HG03060 (cell line): ENCODE results near the gene SRPK2.

Experiments
- ATAC-seq: cut with Tn5 transposase; IDR thresholded peaks from one replicate; pipeline ENCODE4 v1.9.1; 2021; ENCODE audit warnings: low read depth, moderate number of reproducible peaks; ENCODE audit not compliant: unreplicated experiment

Gene SRPK2

DNA sequence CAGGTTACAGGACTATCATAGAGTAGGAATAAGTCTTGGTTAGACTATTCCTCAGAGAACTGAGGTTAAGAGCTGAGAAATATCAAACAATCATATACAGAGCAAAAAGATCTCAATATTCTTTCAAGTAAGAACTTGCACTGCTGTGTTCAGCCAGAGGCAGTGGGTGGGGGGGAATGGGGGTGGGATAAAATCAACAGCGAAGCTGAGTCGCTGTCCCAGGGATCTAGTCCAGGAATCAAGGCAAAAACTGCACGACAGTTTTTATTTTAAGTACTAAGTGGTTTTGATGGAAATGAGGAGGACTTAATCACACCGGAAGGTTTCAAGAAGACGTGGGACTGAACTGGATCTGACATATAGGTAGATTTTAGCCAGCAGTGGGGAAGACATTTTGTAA, 159.1 kb downstream of the SRPK2 start:
- ATAC-seq: no peak

DNA sequence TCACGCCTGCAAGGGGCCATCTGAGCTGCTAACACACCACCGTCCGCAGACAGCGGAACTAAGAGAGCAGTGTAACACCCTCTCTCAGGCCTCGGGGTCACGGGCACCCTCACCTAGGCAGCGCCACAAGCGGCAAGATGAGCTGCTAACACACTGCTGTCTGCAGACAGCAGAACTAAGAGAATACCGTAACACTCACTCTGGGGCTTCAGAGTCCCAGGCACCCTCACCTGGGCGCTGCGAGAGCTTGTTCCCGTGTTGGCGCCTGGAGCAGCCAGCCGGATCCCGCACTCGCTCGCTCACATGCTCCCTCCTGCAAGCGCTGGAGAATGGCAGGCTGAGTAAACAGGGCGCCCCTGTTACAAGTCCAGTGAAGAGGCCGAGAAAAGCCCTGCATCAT, 160.2 kb downstream of the SRPK2 start:
- ATAC-seq: no peak

- no peak for ATAC-seq
Measured at GRCh38 chr7:105227391-105227790, 161.3 kb downstream of the SRPK2 start.

DNA sequence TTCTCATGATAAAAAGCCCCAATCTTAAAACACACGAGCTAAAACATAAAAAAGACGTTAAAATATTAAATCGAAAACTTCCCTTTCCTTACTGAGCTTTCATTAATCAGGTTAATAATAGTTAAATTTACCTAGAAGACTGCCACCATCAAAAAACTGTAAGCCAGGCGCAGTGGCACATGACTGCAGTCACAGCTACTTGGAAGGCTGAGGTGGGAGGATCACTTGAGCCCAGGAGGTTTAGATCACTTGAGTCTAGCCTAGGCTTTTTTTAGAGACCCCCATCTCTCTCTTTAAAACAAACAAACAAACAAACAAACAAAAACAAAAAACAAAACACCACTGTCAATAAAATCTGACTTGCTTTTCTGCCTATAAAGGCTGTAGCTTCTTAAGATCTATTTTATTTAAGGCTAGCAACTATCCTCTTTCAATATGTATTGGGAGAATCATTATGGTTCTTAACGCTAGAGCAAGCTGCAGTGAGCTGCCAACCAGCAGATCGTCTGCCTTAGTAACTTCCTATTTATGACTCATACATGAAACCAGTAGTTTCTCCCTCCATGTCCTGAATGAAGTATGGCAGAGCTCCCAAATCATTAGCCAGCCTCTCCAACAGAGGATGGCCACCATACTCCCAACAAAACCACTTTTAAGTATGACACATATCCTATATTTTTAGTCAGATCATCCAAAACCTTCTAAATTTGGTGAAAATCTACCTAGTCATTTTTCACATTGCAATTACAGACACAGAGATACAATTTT, 163.7 kb downstream of the SRPK2 start:
- peak; percentile 88 for ATAC-seq

DNA sequence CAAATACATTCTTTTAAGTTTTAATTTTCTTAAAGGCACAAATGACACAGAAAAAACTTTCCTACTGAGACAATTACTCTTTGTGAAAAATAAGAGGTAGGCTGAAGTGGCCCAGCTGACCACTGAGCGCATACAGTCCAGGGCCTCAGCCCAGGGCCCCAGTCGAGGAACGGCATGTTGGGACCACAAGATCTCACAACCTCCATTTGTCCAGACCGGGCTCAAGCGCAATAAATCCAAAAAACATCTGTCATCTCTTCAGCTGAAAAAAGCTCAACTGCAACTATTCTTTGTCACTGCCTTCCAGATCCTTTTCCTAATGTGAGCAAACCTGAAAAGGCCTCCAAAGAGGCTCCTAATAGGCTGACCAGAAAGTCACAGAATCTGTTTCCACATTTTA, 165.8 kb downstream of the SRPK2 start:
- ATAC-seq: no peak

GRCh38 chr7:105219771-105220160, 169.0 kb downstream of the SRPK2 start:
- ATAC-seq: no peak

DNA sequence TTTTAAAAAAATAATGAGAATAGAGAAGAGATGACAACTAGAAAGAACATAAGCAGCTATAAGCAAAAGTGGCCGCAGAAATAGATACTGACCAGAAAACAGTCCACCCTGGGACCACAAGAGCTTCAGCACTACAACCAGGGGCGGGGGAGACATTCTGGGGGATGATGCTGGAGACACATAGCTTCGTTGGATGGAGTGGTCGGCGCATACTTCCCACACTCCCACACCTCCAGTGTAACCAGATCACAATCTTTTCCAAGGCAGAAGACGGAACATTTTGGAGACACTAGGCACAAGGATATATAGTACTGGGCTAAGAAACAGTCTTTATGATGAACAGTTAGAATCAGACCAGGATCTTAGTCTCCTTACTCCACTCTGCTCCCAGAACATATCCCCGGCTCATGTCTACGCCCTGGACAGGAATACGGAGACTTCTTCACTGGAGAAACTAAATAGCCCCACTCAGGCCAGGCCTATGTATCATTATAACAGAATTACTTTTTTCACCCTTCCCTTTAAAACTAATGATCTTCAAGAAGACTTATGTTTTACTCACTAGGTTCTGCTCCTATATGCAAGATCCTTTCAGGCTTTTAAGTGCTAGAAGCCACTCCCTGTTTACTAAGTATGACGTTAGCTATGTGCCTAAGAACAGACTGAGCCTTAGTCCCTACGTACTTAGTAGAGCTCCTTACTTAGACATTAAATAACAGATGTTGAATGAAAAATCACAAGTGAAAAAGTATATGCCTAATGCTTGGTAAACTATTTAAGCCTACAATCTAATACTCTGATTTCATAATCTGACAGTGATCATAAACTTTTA, 169.6 kb downstream of the SRPK2 start:
- no peak for ATAC-seq

DNA sequence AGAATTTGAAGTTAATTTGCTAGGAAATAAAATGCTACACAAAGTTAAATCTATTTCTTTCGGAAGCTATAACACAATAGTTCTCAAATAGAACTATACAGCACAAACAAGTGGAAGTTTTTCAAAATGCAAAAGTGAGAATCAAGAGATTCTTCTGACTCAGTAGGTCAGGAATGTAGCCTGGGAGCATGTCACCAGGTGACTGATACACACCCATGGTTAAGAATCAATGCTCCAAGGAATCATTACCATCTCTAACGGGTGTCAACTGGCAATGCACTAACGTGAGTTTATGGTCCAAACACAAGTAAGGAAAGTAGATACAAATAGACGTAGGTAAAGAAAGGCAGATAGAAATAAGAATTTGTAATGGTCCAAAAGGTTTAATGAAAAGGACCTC, 170.5 kb downstream of the SRPK2 start:
- no peak for ATAC-seq

GRCh38 chr7:105216786-105217185, 171.9 kb downstream of the SRPK2 start:
- no peak for ATAC-seq

GRCh38 chr7:105215821-105216220, 172.9 kb downstream of the SRPK2 start:
- no peak for ATAC-seq

- no peak for ATAC-seq
Measured at GRCh38 chr7:105215182-105215581, 173.5 kb downstream of the SRPK2 start.

DNA sequence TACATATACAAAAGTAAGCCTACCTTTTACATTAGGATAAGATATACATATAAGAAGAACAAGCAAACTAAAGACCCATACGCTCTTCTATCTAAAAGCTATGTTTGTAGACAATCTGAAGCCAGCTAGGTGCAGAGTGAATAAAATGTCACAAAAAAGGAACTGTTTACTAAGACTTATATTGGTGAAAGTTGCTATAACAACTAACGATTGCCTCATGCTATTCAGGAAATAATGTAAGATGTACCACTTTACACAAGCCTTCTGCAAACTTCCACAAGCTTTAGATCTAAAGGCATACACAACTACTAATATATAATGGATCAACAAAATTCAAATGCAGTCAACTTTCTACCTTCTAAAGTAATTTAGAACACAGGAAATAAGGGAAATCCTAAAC, 175.1 kb downstream of the SRPK2 start:
- no peak for ATAC-seq

- no peak for ATAC-seq
Measured at GRCh38 chr7:105212212-105212611, 176.5 kb downstream of the SRPK2 start.

DNA sequence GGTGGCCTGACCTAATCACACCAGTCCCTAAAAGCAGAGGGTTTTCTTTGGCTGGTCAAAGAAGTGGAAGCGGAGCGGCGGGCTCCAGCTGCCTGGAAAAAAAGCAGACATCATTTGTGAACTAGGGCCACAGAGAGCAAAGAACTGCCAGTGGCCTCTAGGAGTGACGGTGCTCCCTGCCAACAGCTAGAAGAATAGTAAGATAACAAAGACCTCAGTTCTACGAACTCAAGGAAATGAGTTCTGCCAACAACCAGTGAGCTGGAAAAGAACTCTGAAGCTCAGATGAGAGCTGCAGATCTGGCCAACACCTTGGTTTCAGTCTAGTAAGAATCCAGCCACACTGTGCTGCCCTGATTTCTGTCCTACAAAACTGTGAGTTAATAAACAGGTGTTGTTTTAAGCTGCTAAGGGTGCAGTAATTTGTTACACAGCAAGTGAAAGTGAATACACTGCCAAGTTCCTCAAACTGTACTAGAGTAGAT, 178.0 kb downstream of the SRPK2 start:
- peak; percentile 89 for ATAC-seq

DNA sequence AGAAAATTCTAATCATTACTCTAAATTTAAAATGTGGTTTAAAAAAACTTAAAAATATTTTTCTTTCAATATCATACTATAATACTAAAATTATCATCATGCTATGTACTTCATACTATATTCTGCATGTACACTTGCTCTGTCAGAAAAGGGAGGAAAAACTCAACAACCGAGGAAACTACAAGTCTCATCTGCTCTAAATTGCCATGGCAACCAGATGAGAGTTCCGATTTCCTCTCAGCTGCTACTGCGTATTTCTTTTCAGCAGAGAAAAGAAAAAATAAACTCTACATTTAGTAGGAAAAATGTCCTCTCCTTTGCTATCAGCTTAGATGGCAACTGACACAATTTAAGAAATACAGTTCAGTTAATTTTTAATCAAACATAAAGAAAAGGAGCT, 178.9 kb downstream of the SRPK2 start:
- no peak for ATAC-seq

DNA sequence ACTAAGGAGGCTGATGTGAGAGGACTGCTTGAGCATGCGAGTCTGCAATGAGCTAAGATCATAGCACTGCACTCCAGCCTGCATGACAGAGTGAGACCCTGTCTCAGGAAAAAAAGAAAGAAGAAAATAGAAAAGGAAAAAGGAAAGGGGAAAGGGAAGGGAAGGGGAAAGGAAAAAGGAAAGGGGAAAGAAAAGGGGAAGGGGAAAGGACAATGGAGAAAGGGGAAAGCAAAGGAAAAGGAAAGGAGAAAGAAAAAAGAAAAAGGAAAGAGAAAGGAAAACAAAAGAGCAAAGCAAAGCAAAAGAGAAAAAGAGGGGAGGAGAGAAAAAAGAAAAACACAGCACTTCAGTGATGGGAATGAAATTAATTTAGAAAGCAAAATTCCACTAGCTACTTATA, 179.3 kb downstream of the SRPK2 start:
- no peak for ATAC-seq

DNA sequence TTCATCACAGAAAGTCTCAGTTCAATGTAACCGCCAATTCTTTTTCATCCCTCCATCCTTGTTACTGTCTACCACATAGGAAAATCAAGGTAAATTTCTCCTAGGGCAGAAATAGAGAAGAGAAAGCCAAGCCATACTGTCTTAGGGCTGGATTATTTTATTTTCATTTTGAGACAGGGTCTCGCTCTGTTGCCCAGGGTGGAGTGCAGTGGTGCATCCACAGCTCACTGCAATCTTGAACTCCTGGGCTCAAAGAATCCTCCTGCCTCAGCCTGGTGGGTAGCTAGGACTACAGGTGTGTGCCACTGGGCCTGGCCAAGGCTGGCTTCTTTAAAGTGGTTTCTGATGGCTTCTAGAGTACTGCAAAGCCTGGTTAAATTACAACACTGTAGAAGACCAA, 181.7 kb downstream of the SRPK2 start:
- no peak for ATAC-seq

- ATAC-seq: no peak
Measured at GRCh38 chr7:105205592-105206237, 183.0 kb downstream of the SRPK2 start.

GRCh38 chr7:105204953-105205352, 183.8 kb downstream of the SRPK2 start:
- no peak for ATAC-seq

DNA sequence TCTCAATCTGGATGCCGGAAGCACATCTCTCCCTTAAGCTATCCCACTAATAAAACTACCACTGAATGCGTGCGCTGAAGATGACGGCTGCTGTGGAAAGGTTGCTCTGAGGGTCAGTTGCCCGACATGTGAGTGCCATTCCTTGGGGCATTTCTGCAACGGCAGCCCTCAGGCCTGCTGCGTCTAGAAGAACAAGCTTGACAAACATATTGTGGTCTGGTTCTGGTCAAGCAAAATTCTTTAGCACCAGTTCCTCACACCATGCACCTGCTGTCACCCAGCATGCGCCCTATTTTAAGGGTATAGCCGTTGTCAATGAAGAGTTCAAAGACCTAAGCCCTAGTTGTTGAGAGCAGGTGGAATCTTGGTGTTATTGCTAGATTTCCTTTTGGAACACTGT, 184.2 kb downstream of the SRPK2 start:
- ATAC-seq: no peak

- no peak for ATAC-seq
Measured at GRCh38 chr7:105202616-105203015, 186.1 kb downstream of the SRPK2 start.
